ENCODE measurements around the gene BCO2.

DNA sequence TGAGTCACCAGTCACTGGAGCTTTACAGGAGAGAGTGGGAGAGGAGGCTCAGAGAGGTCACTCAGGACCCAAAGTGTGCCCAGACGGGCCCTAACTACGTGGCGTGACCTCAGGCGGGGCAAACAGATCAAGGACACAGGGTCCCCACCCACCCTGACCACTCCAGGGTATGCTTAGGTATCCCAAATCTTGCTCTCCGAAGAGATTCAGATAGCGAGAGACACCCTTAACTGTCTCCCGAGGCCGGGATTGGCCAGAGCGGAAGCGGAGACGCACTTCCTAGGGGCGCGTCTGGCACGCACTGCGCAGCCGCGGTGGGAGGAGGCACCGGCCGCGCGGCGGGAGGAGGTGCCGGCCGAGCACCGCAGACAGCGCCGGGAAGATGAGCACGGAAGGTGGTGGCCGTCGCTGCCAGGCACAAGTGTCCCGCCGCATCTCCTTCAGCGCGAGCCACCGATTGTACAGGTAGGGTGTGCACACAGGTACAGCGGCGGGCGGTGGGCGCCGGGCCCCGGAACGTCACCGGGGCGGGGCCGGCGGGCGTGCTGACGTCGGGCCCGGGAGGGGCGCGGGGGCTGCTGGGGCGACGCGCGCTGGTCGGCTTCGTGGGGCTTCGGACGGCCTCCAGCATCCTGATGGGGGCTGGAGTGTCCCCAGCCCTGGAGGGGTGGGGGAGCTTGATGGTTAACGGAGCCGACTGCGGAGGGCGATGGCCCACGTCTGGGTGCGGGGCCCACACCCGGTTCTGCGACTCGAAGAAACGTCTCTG is 50.9 kb downstream of the BCO2 start, which contains the start of gene PTS:
- TF ChIP-seq, protein P1, sequence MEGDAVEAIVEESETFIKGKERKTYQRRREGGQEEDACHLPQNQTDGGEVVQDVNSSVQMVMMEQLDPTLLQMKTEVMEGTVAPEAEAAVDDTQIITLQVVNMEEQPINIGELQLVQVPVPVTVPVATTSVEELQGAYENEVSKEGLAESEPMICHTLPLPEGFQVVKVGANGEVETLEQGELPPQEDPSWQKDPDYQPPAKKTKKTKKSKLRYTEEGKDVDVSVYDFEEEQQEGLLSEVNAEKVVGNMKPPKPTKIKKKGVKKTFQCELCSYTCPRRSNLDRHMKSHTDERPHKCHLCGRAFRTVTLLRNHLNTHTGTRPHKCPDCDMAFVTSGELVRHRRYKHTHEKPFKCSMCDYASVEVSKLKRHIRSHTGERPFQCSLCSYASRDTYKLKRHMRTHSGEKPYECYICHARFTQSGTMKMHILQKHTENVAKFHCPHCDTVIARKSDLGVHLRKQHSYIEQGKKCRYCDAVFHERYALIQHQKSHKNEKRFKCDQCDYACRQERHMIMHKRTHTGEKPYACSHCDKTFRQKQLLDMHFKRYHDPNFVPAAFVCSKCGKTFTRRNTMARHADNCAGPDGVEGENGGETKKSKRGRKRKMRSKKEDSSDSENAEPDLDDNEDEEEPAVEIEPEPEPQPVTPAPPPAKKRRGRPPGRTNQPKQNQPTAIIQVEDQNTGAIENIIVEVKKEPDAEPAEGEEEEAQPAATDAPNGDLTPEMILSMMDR (IDR thresholded peaks at IDR 0.05): peak in 1 of 5 experiments; percentile 8
- TF ChIP-seq POLR2A (IDR thresholded peaks at IDR 0.05) (peak; percentile 82 to 97), EP300 (IDR thresholded peaks at IDR 0.05) (peak; percentile 85 to 98)
